Loucy (cell line): ENCODE measurements around the gene SF3A1.

Experiments used
- CTCF ChIP-seq: fragments of 200-600 bp; sonication (generic); conservative IDR thresholded peaks from 2 replicates; pipeline ENCODE4 v1.5.1; 2014; ENCODE audit warnings: mild to moderate bottlenecking, antibody characterized with exemption, low read length
- EZH2phosphoT487 ChIP-seq: fragments of 200-600 bp; IDR thresholded peaks from 2 replicates; pipeline ENCODE4 v1.6.1; 2018; ENCODE audit warnings: antibody characterized with exemption, mild to moderate bottlenecking, moderate library complexity, borderline replicate concordance

GRCh38 chr22:30380011-30380410 is 23.3 kb upstream of the SF3A1 start:
- TF ChIP-seq CTCF (no peak), EZH2phosphoT487 (no peak)
